ENCODE results near the gene HTRA3. TPM values are rescaled to one million over a fixed set of nuclear protein-coding genes. Genes with fewer than 3 reads are reported as not detected.

The HTRA3 gene
- total RNA-seq, 2 donors from 2014 or later, result 33.8 to 124 TPM

- Histone ChIP-seq H3K27me3 (no peaks in the 10 kb centered on the region), H3K36me3 (peaks cover 13% of the 10 kb centered on the region), H3K4me1 (peaks cover 0 to 17% of the 10 kb centered on the region in 2 donors), H3K9me3 (no peaks in the 10 kb centered on the region), H3K4me3 (no peak overlapping the region), H3K27ac (no peak overlapping the region)
- no peak for TF ChIP-seq CTCF (IDR thresholded peaks at IDR 0.05)
- DNase-seq (ENCODE audit: low spot score), result no peak
Measured at GRCh38 chr4:8224267-8224974, 45.1 kb upstream of the HTRA3 start.

GRCh38 chr4:8224975-8225625 is 44.5 kb upstream of the HTRA3 start:
- Histone ChIP-seq H3K9me3 (no peaks in the 10 kb centered on the region), H3K27ac (no peak overlapping the region), H3K36me3 (peaks cover 9% of the 10 kb centered on the region), H3K4me1 (peaks cover 0 to 17% of the 10 kb centered on the region in 2 donors), H3K27me3 (no peaks in the 10 kb centered on the region), H3K4me3 (no peak overlapping the region)
- no peak for DNase-seq (ENCODE audit: low spot score)
- no peak for TF ChIP-seq CTCF (IDR thresholded peaks at IDR 0.05)

- H3K9me3 ChIP-seq, result no peaks in the 10 kb centered on the region
- H3K36me3 ChIP-seq, result peaks cover 8% of the 10 kb centered on the region
- H3K27me3 ChIP-seq, result no peaks in the 10 kb centered on the region
- no peak for TF ChIP-seq CTCF (IDR thresholded peaks at IDR 0.05)
- H3K27ac ChIP-seq, result no peak overlapping the region
- DNase-seq (ENCODE audit: low spot score), result no peak
- no peak overlapping the region for H3K4me3 ChIP-seq
- peaks cover 0 to 17% of the 10 kb centered on the region in 2 donors for H3K4me1 ChIP-seq
Measured at GRCh38 chr4:8225706-8226443, 43.7 kb upstream of the HTRA3 start.

GRCh38 chr4:8227201-8227770 is 42.3 kb upstream of the HTRA3 start:
- Histone ChIP-seq H3K36me3 (peaks cover 8% of the 10 kb centered on the region), H3K4me3 (no peak overlapping the region), H3K27me3 (no peaks in the 10 kb centered on the region), H3K4me1 (peaks cover 0 to 17% of the 10 kb centered on the region in 2 donors), H3K9me3 (no peaks in the 10 kb centered on the region), H3K27ac (no peak overlapping the region)
- TF ChIP-seq CTCF (IDR thresholded peaks at IDR 0.05), result no peak
- no peak for DNase-seq (ENCODE audit: low spot score)

- no peaks in the 10 kb centered on the region for H3K9me3 ChIP-seq
- no peaks in the 10 kb centered on the region for H3K27me3 ChIP-seq
- no peak overlapping the region for H3K4me3 ChIP-seq
- H3K4me1 ChIP-seq, result peaks cover 0 to 17% of the 10 kb centered on the region in 2 donors
- peaks cover 8% of the 10 kb centered on the region for H3K36me3 ChIP-seq
- H3K27ac ChIP-seq, result no peak overlapping the region
- TF ChIP-seq CTCF (IDR thresholded peaks at IDR 0.05), result no peak
- DNase-seq (ENCODE audit: low spot score), result no peak
Measured at GRCh38 chr4:8227771-8228318, 41.7 kb upstream of the HTRA3 start.
